ENCODE measurements around the gene BRD3OS. TPM values are rescaled to one million over a fixed set of nuclear protein-coding genes. Genes with fewer than 3 reads are reported as not detected.

The BRD3OS gene
- polyA plus RNA-seq, 1 of the 3 experiments (the other 2 are of a cell fraction) = 23.1 TPM

DNA sequence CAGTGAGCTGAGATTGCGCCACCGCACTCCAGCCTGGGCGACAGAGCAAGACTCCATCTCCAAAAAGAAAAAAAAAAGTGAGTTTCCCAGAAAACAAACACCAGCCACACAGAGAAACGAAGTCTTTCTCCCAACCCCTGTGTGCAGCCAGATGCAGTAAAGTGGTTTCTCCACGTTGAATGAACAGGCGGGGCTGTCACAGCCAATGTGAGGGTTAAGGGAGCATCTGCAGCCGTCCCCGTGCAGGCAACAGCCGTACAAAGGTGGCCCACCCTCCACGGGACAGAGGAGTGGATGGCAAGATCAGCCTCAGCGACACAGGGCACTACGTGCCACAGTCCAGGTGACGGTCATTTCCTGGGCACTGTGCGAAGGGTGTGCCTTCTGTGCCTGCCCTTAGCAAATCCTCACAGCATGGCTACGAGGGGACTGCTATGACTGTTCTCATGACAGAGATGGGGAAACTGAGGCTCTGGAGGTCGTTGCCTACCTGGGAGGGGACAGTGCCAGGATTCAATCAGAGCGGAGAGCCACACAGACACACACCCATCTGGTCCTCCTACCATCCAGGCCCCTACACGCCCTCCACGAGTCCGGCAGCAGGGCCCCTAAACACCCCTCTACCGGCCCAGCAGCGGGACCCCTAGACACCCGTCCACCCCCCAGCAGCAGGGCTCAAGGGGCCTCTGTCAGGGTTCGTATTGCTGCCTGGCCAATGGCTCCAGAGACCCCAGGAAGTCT, 35.5 kb upstream of the BRD3OS start (continued):
- no peak for TF ChIP-seq USF2 (IDR thresholded peaks at IDR 0.05; ENCODE audit: borderline replicate concordance, low read depth, low read length)
- TF ChIP-seq FOSL2 (IDR thresholded peaks at IDR 0.05; ENCODE audit: borderline replicate concordance, low read depth) = no peak
- TF ChIP-seq NFIC (IDR thresholded peaks at IDR 0.05; ENCODE audit: borderline replicate concordance) = no peak
- TF ChIP-seq, protein P1, sequence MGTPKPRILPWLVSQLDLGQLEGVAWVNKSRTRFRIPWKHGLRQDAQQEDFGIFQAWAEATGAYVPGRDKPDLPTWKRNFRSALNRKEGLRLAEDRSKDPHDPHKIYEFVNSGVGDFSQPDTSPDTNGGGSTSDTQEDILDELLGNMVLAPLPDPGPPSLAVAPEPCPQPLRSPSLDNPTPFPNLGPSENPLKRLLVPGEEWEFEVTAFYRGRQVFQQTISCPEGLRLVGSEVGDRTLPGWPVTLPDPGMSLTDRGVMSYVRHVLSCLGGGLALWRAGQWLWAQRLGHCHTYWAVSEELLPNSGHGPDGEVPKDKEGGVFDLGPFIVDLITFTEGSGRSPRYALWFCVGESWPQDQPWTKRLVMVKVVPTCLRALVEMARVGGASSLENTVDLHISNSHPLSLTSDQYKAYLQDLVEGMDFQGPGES (IDR thresholded peaks at IDR 0.05; ENCODE audit: low read depth, low read length) = no peak
- TF ChIP-seq RFX5 (IDR thresholded peaks at IDR 0.05; ENCODE audit: low read length) = no peak
- TF ChIP-seq GABPA (IDR thresholded peaks at IDR 0.05; ENCODE audit: low read depth) = no peak

- peak overlapping the region; percentile 75 to 87 for H3K4me3 ChIP-seq (ENCODE audit: low read depth in 2 of 2, low read length in 1 of 2)
- peak overlapping the region; percentile 88 for H3K9ac ChIP-seq
- peaks cover 74% of the 10 kb centered on the region for H3K79me2 ChIP-seq (ENCODE audit: insufficient read depth)
- H3F3A ChIP-seq (replicated peaks; ENCODE audit: insufficient read depth) = no peaks in the 10 kb centered on the region
- H3K27me3 ChIP-seq (ENCODE audit: insufficient read depth) = no peaks in the 10 kb centered on the region
- H3K9me3 ChIP-seq = no peaks in the 10 kb centered on the region
- TF ChIP-seq YY1 (IDR thresholded peaks at IDR 0.05; ENCODE audit: low read depth) = 0 out of 2 replicates have a peak, but pooled peaks have one; percentile 16
- TF ChIP-seq TAF1 (IDR thresholded peaks at IDR 0.05; ENCODE audit: borderline replicate concordance, low read depth, low read length) = 0 out of 2 replicates have a peak, but pooled peaks have one; percentile 29
- TF ChIP-seq PBX3 (IDR thresholded peaks at IDR 0.05) = no peak
- TF ChIP-seq RAD21 (IDR thresholded peaks at IDR 0.05; ENCODE audit: low read length) = 0 out of 2 replicates have a peak, but pooled peaks have one; percentile 14
- TF ChIP-seq GATA2 (CRISPR knock-in tag; IDR thresholded peaks at IDR 0.05) = no peak
- TF ChIP-seq, protein P2, sequence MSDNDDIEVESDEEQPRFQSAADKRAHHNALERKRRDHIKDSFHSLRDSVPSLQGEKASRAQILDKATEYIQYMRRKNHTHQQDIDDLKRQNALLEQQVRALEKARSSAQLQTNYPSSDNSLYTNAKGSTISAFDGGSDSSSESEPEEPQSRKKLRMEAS (IDR thresholded peaks at IDR 0.05; ENCODE audit: low read depth) = peak; percentile 41; the same call in 1 of the 2 replicates
- TF ChIP-seq MEF2A (IDR thresholded peaks at IDR 0.05; ENCODE audit: borderline replicate concordance, low read depth) = no peak
- 0 out of 2 replicates have a peak, but pooled peaks have one; percentile 57 for TF ChIP-seq SIN3A (IDR thresholded peaks at IDR 0.05; ENCODE audit: borderline replicate concordance, low read depth, low read length)
- peak; percentile 80 for TF ChIP-seq MXI1 (IDR thresholded peaks at IDR 0.05; ENCODE audit: low read depth, low read length)
- peak; percentile 68; the same call in 1 of the 2 replicates for TF ChIP-seq FOSL2 (IDR thresholded peaks at IDR 0.05; ENCODE audit: borderline replicate concordance, low read depth)
- peak; percentile 10; the same call in 1 of the 2 replicates for TF ChIP-seq POLR2AphosphoS5 (IDR thresholded peaks at IDR 0.05; ENCODE audit: low read depth, low read length)
- no peaks in the 10 kb centered on the region for H3K36me3 ChIP-seq (replicated peaks in 1 of 2; ENCODE audit: control insufficient read depth in 1 of 2, insufficient read depth in 2 of 2, low read length in 1 of 2)
- no peaks in the 10 kb centered on the region for H3K9me2 ChIP-seq
- CTCF ChIA-PET = interaction anchor here (0.8 to 7.3 kb wide), 11 partner anchors 22 to 217 kb away, joined by 3 to 236 read pairs (median 3); no protein-coding TSS in a partner anchor
- WGBS (ENCODE audit: low lambda C conversion rate) = 29% methylated on average over 18 of the region's 31 CpGs
- H4K20me1 ChIP-seq (ENCODE audit: insufficient read depth) = peaks cover 61% of the 10 kb centered on the region
- H3K4me1 ChIP-seq (ENCODE audit: control insufficient read depth in 1 of 2, insufficient read depth in 2 of 2, low read depth in 1 of 2, low read length in 1 of 2) = peaks cover 6 to 34% of the 10 kb centered on the region in 2 experiments; a peak in 3 of 4 replicates
- peak overlapping the region; percentile 78 to 79 for H3K27ac ChIP-seq (ENCODE audit: low read depth in 2 of 2, low read length in 1 of 2)
- peak; percentile 65 for DNase-seq
- POLR2A ChIA-PET = interaction anchor here (1.0 to 1.4 kb wide), 4 partner anchors 10 to 156 kb away, joined by 3 to 4 read pairs (median 3); no protein-coding TSS in a partner anchor
- H2AFZ ChIP-seq (ENCODE audit: low read depth) = no peak overlapping the region
- H3K4me2 ChIP-seq = peak overlapping the region; percentile 100
These were observed 34.7 kb upstream of the BRD3OS start for GRCh38 chr9:133990366-133991213.
